ENCODE measurements around the gene PIGP. TPM values are rescaled to one million over a fixed set of nuclear protein-coding genes. Genes with fewer than 3 reads are reported as not detected.

The PIGP gene
- total RNA-seq, 4 donors from 2014 or later, result 0.80 to 10.2 (median 7.6) TPM

DNA sequence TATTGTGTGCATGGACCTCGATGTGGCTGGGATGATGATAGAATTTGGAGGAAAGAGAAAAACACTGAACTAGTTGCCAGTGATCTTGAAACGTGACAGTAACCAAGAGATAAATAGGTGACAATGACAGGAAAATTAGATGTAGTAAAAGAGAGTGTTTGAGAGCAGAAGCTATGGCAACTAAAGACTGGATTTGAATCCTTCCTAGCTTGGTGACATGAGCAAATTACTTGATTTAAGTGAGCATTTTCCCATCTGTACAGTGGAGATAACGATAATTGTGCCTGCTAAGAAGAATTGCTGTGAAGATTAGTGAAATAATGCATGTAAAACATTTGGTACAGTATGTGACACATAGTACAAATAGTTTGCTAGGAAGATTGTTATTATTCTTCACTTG is 12.9 kb upstream of the PIGP start:
- Histone ChIP-seq H3K9me3 (no peaks in the 10 kb centered on the region), H3K27ac (no peak overlapping the region), H3K4me3 (no peak overlapping the region), H3K4me1 (peaks cover 7 to 26% (median 17%) of the 10 kb centered on the region in 4 donors), H3K27me3 (no peaks in the 10 kb centered on the region), H3K36me3 (no peaks in the 10 kb centered on the region)
- in situ Hi-C loops (cut with MboI; ENCODE audit: low pct_ligation_motif_present in 1 of 4, low pct_unique_long_range_greater_than_20kb in 1 of 4, low sequenced_read_pairs in 3 of 4), result loop anchor here in 1 of 4 donors (25.0 kb wide), 1 partner anchor 98 kb away; no protein-coding TSS in a partner anchor
- DNase-seq, result no peak
- intact Hi-C loops (cut with DNase I; ENCODE audit: low total_unique reads), result no loop called here
- no peak for TF ChIP-seq EP300 (IDR thresholded peaks at IDR 0.05; ENCODE audit: low read depth)
- no peak for TF ChIP-seq POLR2AphosphoS5 (IDR thresholded peaks at IDR 0.05)
- TF ChIP-seq, protein P1, sequence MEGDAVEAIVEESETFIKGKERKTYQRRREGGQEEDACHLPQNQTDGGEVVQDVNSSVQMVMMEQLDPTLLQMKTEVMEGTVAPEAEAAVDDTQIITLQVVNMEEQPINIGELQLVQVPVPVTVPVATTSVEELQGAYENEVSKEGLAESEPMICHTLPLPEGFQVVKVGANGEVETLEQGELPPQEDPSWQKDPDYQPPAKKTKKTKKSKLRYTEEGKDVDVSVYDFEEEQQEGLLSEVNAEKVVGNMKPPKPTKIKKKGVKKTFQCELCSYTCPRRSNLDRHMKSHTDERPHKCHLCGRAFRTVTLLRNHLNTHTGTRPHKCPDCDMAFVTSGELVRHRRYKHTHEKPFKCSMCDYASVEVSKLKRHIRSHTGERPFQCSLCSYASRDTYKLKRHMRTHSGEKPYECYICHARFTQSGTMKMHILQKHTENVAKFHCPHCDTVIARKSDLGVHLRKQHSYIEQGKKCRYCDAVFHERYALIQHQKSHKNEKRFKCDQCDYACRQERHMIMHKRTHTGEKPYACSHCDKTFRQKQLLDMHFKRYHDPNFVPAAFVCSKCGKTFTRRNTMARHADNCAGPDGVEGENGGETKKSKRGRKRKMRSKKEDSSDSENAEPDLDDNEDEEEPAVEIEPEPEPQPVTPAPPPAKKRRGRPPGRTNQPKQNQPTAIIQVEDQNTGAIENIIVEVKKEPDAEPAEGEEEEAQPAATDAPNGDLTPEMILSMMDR (IDR thresholded peaks at IDR 0.05), result no peak
- TF ChIP-seq POLR2A (IDR thresholded peaks at IDR 0.05), result no peak
- 74 to 83% methylated on average over 3 of the region's 3 CpGs for WGBS, 2 donors (ENCODE audit: low coverage in 1 of 2)

DNA sequence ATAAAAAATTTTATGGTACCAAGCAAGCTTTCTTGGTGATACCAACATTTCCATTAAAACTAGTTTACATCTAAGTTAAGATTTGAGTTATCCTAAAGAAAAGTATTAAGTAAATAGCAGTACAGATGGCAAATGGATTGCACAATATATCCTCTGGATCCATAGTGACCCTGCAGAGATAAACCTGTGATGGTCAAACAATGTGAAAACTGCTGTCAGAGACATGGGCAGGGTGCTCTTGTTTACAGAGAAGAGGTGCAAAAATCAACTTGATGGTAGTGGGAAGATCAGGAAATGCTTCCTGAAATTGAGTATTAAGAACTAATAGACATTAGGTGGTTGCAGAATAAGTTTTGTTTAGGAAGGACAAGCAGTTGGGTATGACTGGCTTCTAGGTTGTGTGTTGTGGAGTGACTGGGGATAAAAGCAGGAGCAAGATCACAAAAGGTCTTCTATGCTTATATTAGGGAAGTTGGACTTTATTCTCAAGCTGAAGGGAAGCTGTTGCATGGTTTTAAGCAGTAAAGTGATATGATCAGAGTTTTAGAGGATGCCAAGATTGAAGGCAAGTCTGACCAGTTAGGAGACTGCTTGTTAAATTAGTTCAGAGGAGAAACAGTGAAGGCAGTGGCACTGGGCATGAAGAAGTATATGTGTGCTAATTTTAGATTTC is 10.1 kb upstream of the PIGP start:
- peaks cover 7 to 26% (median 17%) of the 10 kb centered on the region in 4 donors for H3K4me1 ChIP-seq
- no peak for DNase-seq
- no peak overlapping the region for H3K27ac ChIP-seq
- intact Hi-C loops (cut with DNase I; ENCODE audit: low total_unique reads) (no loop called here), in situ Hi-C loops (cut with MboI; ENCODE audit: low pct_ligation_motif_present in 1 of 4, low pct_unique_long_range_greater_than_20kb in 1 of 4, low sequenced_read_pairs in 3 of 4) (loop anchor here in 1 of 4 donors (25.0 kb wide), 1 partner anchor 96 kb away; no protein-coding TSS in a partner anchor)
- H3K27me3 ChIP-seq, result no peaks in the 10 kb centered on the region
- no peaks in the 10 kb centered on the region for H3K36me3 ChIP-seq
- no peak overlapping the region for H3K4me3 ChIP-seq
- TF ChIP-seq POLR2AphosphoS5 (IDR thresholded peaks at IDR 0.05) (no peak), EP300 (IDR thresholded peaks at IDR 0.05; ENCODE audit: low read depth) (no peak), POLR2A (IDR thresholded peaks at IDR 0.05) (no peak)
- TF ChIP-seq, protein P1 (IDR thresholded peaks at IDR 0.05), result no peak
- H3K9me3 ChIP-seq, result no peaks in the 10 kb centered on the region

DNA sequence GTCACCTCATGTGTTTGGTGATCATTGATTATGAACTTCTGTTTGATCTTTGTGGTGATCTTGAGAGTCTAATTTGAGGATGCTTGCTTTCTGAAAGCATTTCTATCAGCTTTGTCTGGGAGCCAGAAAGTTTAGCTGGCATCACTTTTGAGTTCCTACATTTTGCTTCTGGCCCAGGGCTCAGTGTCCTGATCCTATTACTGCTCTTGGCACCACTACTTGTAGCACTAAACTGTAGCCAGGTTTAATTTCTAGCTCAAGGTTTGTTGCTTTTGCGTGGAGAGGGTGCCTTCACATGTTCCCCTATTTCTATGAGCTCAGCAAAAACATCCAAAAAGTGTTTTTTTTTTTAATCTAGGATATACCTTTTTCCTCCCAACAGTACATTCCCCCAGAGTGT is 9.5 kb upstream of the PIGP start:
- DNase-seq, result no peak
- 93% methylated on average over 1 of the region's 1 CpG; no CpG with 5 or more reads in 1 of the 2 donors for WGBS, 2 donors (ENCODE audit: low coverage in 1 of 2)
- intact Hi-C loops (cut with DNase I; ENCODE audit: low total_unique reads), result no loop called here

DNA sequence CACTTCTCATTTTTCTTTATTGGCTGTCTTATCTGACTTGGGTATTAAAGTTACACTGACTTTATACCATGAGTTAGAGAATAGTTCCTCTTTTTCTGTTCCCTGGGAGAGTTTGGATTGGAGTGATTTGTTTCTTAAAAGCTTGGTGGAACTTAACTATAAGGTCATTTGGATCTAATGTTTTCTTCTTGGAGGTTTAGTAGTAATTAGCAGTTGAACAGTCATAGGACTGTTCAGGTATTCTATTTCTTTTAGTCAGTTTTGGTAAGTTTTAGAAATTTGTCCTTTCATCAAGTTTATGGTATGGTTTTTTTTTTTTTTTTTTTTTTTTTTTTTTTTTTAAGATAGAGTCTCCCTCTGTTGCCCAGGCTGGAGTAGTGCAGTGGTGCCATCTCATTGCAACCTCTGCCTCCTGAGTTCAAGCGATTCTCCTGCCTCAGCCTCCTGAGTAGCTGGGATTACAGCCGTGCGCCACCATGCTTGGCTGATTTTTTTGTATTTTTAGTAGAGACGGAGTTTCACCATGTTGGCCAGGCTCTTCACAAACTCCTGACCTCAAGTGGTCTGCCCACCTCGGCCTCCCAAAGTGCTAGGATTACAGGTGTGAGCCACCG is 6.4 kb upstream of the PIGP start:
- Histone ChIP-seq H3K4me1 (peaks cover 11 to 35% (median 23%) of the 10 kb centered on the region in 4 donors), H3K27me3 (no peaks in the 10 kb centered on the region), H3K36me3 (no peaks in the 10 kb centered on the region), H3K27ac (no peak overlapping the region), H3K4me3 (no peak overlapping the region), H3K9me3 (no peaks in the 10 kb centered on the region)
- TF ChIP-seq POLR2A (IDR thresholded peaks at IDR 0.05), result no peak
- TF ChIP-seq, protein P1 (IDR thresholded peaks at IDR 0.05), result peak; percentile 28 to 48 (median 34)
- no peak for TF ChIP-seq EP300 (IDR thresholded peaks at IDR 0.05; ENCODE audit: low read depth)
- TF ChIP-seq POLR2AphosphoS5 (IDR thresholded peaks at IDR 0.05), result no peak
- 79 to 100% methylated on average over 4 to 6 of the region's 6 CpGs for WGBS, 2 donors (ENCODE audit: low coverage in 1 of 2)
- no peak for DNase-seq
- intact Hi-C loops (cut with DNase I; ENCODE audit: low total_unique reads), result no loop called here
- in situ Hi-C loops (cut with MboI; ENCODE audit: low pct_ligation_motif_present in 1 of 4, low pct_unique_long_range_greater_than_20kb in 1 of 4, low sequenced_read_pairs in 3 of 4), result loop anchor here in 3 of 4 donors (5.0 to 25.0 kb wide), 3 partner anchors 92 to 97 kb away; no protein-coding TSS in a partner anchor

More for the DNA sequence above, 9.5 kb upstream of the PIGP start:
- Histone ChIP-seq H3K36me3 (no peaks in the 10 kb centered on the region), H3K27me3 (no peaks in the 10 kb centered on the region), H3K4me3 (no peak overlapping the region), H3K27ac (no peak overlapping the region), H3K9me3 (no peaks in the 10 kb centered on the region), H3K4me1 (peaks cover 7 to 25% (median 17%) of the 10 kb centered on the region in 4 donors)
- no peak for TF ChIP-seq EP300 (IDR thresholded peaks at IDR 0.05; ENCODE audit: low read depth)
- no peak for TF ChIP-seq POLR2AphosphoS5 (IDR thresholded peaks at IDR 0.05)
- TF ChIP-seq POLR2A (IDR thresholded peaks at IDR 0.05), result no peak
- TF ChIP-seq, protein P1 (IDR thresholded peaks at IDR 0.05), result no peak
- in situ Hi-C loops (cut with MboI; ENCODE audit: low pct_ligation_motif_present in 1 of 4, low pct_unique_long_range_greater_than_20kb in 1 of 4, low sequenced_read_pairs in 3 of 4), result loop anchor here in 1 of 4 donors (25.0 kb wide), 1 partner anchor 95 kb away; no protein-coding TSS in a partner anchor

Data from transverse colon (tissue), 4 donors.